Esophagus squamous epithelium (tissue), 5 donors: ENCODE results near the gene USP50. TPM values are rescaled to one million over a fixed set of nuclear protein-coding genes. Genes with fewer than 3 reads are reported as not detected.
"Not testable (repeated sequence)": the region's sequence is repeated elsewhere in the genome, so short reads cannot be mapped to it uniquely, and the experiment has no call there.

Experiments used
- DNase-seq: peaks from one replicate; lab custom pipeline; 2025; lab: John Stamatoyannopoulos, UW
- H3K27ac ChIP-seq, 4 donors: fragments of 200-600 bp; sonication (generic); one replicate each; pipeline ENCODE4 v1.5.1; 2016 to 2019; ENCODE audit warnings: mild to moderate bottlenecking in 1 of 4
- H3K27me3 ChIP-seq, 4 donors: fragments of 200-600 bp; sonication (generic); 1 replicate in 3 of 4; 2 replicates in 1 of 4; pipeline versions ENCODE4 v1.5.1 to v1.6.0; 2017 to 2021; ENCODE audit warnings: antibody characterized with exemption in 1 of 4
- H3K36me3 ChIP-seq, 3 donors: fragments of 200-600 bp; sonication (generic); one replicate each; pipeline ENCODE4 v1.5.1; 2016 to 2019
- H3K4me1 ChIP-seq, 3 donors: fragments of 200-600 bp; sonication (generic); one replicate each; pipeline ENCODE4 v1.5.1; 2017 to 2019
- H3K4me3 ChIP-seq, 4 donors: fragments of 200-600 bp; sonication (generic); 1 replicate in 3 of 4; 2 replicates in 1 of 4; pipeline ENCODE4 v1.5.1; 2016 to 2019; ENCODE audit warnings: mild to moderate bottlenecking in 2 of 4, moderate library complexity in 1 of 4
- H3K9me3 ChIP-seq, 3 donors: fragments of 200-600 bp; sonication (generic); one replicate each; pipeline ENCODE4 v1.5.1; 2016 to 2019
- POLR2A ChIP-seq, 4 donors: fragments of 450-650 bp; IDR thresholded peaks; one replicate each; pipeline ENCODE4 v1.6.1; 2017; ENCODE audit warnings: antibody characterized with exemption in 4 of 4, mild to moderate bottlenecking in 4 of 4, moderate library complexity in 3 of 4
- WGBS, 2 donors: methylation state at CpG; one replicate each; pipeline ENCODE4 v1.1.5; 2018; 5-methylcytosine and 5-hydroxymethylcytosine counted together
- intact Hi-C: fragments of 100-400 bp; cut with DNase I; formaldehyde crosslinking; loops from one replicate; pipeline ENCODE4 v1.15.0; 2022
- total RNA-seq, 4 donors: library from RNA; depleted of rRNA; stranded (reverse); fragments of >200 nt; gene quantifications; one replicate each; pipeline ENCODE4 v1.1.0, GENCODE V29; 2016
- TF ChIP-seq, protein P1 (sequence below), 6 experiments: fragments of 450-650 bp in 4 of 6; fragments of 200-600 bp in 2 of 6; sonication (generic) in 2 of 6; IDR thresholded peaks; one replicate each; pipeline ENCODE4 v1.5.1; 2016 to 2019; ENCODE audit warnings: antibody characterized with exemption in 6 of 6, mild to moderate bottlenecking in 4 of 6, moderate library complexity in 4 of 6
- donor health status: DM: yes; HTN: yes; CAD: no.

The USP50 gene
- total RNA-seq, 4 donors from 2014 or later, result 0.95 TPM; not detected in 3

DNA sequence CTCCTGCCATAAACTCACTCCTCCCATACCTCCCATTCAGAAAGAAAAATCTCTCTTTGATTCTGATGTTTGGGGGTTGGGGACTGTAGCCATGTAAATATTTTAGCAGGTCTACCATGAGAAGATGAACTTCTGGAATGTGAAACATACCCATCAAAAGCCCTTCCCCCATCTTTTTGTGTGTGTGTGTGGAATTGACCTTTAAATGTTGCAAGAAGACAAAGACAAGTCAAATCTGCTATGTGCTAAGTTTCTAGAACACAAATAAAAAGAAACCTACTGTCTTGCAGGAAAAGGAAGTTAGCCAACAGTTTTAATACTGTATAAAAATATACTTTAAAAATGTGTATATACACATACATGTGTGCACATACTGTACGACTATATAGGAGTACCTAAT lies 29.7 kb upstream of the USP50 start:
- DNase-seq, result no peak
- no peak for TF ChIP-seq POLR2A (IDR thresholded peaks at IDR 0.05)
- TF ChIP-seq, protein P1, sequence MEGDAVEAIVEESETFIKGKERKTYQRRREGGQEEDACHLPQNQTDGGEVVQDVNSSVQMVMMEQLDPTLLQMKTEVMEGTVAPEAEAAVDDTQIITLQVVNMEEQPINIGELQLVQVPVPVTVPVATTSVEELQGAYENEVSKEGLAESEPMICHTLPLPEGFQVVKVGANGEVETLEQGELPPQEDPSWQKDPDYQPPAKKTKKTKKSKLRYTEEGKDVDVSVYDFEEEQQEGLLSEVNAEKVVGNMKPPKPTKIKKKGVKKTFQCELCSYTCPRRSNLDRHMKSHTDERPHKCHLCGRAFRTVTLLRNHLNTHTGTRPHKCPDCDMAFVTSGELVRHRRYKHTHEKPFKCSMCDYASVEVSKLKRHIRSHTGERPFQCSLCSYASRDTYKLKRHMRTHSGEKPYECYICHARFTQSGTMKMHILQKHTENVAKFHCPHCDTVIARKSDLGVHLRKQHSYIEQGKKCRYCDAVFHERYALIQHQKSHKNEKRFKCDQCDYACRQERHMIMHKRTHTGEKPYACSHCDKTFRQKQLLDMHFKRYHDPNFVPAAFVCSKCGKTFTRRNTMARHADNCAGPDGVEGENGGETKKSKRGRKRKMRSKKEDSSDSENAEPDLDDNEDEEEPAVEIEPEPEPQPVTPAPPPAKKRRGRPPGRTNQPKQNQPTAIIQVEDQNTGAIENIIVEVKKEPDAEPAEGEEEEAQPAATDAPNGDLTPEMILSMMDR (IDR thresholded peaks at IDR 0.05), result no peak
- 77 to 83% methylated on average over 1 of the region's 1 CpG for WGBS, 2 donors
- no peaks in the 10 kb centered on the region for H3K27me3 ChIP-seq
- H3K4me1 ChIP-seq, result no peaks in the 10 kb centered on the region
- H3K9me3 ChIP-seq, result no peaks in the 10 kb centered on the region
- H3K4me3 ChIP-seq, result no peak overlapping the region
- peaks cover 0 to 99% (median 9%) of the 10 kb centered on the region in 3 donors for H3K36me3 ChIP-seq
- intact Hi-C loops, result no loop called here
- H3K27ac ChIP-seq, result no peak overlapping the region

DNA sequence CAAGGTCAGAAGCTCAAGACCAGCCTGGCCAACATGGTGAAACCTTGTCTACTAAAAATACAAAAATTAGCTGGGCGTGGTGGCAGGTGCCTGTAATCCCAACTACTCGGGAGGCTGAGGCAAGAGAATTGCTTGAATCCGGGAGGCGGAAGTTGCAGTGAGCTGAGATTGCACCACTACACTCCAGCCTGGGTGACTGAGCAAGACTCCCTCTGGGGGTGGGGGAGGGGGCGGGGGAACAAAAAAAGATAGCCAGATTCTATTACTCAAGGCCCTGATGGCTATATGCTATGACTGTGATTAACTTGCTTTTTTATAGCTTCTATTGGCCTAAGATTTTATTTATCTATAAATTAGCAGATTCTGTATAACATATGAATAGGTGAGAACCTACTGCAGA lies 27.4 kb upstream of the USP50 start:
- H3K27ac ChIP-seq, H3K4me1 ChIP-seq, intact Hi-C loops, DNase-seq, H3K27me3 ChIP-seq, H3K4me3 ChIP-seq, H3K9me3 ChIP-seq: not testable (repeated sequence)
- 83 to 85% methylated on average over 3 to 4 of the region's 5 CpGs for WGBS, 2 donors
- peaks cover 0 to 99% (median 7%) of the 10 kb centered on the region in 3 donors for H3K36me3 ChIP-seq

DNA sequence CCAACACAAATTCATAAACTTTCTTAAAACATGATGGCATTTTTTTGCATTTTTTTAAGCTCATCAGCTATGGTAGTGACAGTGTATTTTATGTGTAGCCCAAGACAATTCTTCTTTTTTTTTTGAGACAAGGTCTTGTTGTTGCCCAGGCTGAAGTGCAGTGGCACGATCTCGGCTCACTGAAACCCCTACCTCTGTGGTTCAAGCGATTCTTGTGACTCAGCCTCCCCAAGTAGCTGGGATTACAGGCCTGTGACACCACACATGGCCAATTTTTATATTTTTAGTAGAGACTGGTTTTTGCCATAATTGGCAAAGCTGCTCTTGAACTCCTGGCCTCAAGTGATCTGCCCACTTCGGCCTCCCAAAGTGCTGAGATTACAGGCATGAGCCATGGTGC lies 17.3 kb upstream of the USP50 start:
- Histone ChIP-seq H3K27me3 (no peaks in the 10 kb centered on the region), H3K36me3 (peaks cover 0 to 93% (median 8%) of the 10 kb centered on the region in 3 donors), H3K4me1 (no peaks in the 10 kb centered on the region), H3K9me3 (no peaks in the 10 kb centered on the region), H3K27ac (no peak overlapping the region), H3K4me3 (no peak overlapping the region)
- 92 to 95% methylated on average over 3 to 4 of the region's 4 CpGs for WGBS, 2 donors
- TF ChIP-seq, protein P1 (IDR thresholded peaks at IDR 0.05), result no peak
- TF ChIP-seq POLR2A (IDR thresholded peaks at IDR 0.05), result no peak
- no peak for DNase-seq
- intact Hi-C loops, result no loop called here

DNA sequence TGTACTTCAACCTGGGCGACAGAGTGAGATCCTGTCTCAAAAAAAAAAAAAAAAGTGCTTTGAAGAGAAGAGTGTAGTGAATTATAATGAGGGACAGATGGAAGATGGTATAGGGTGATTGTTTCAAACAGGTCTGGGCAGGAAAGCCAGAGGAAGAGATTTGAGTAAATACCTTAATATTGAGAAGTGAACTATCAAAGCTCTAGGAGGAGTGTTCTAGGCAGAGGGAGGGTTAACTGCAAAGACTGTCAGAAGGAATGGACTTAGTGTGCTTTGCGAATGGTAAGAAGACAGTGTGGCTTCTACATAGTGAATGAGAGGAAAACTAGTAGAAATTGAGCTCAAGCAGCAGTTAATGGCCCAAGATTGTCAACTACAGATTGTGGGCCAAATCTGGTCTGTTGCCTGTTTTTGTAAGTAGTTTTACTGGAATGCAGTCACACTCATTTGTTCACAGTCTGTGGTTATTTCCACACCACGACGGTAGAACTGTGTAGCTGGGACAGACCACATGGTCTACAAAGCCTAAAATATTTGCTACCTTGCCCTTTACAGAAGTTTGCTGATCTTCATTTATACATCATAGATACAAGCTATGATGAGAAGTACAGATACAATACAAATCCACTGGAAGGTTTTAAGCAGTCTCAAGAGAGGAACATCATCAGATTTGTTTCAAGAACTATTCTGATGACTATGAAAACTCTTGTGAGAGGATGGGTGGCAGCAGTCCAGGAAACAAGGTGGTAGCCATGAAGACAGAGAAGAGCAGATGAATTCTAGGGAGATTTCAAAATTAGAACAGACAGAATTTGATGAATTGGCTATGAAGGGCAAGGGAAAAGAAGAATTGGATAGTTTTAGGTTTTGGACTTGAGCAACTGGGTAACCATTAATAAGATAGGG lies 16.5 kb upstream of the USP50 start:
- DNase-seq, result no peak
- Histone ChIP-seq H3K4me3 (no peak overlapping the region), H3K36me3 (peaks cover 0 to 93% (median 4%) of the 10 kb centered on the region in 3 donors), H3K27ac (no peak overlapping the region), H3K27me3 (no peaks in the 10 kb centered on the region), H3K9me3 (no peaks in the 10 kb centered on the region), H3K4me1 (no peaks in the 10 kb centered on the region)
- intact Hi-C loops, result no loop called here
- 81% methylated on average over 4 of the region's 4 CpGs for WGBS, 2 donors
- no peak for TF ChIP-seq POLR2A (IDR thresholded peaks at IDR 0.05)
- TF ChIP-seq, protein P1 (IDR thresholded peaks at IDR 0.05), result no peak

DNA sequence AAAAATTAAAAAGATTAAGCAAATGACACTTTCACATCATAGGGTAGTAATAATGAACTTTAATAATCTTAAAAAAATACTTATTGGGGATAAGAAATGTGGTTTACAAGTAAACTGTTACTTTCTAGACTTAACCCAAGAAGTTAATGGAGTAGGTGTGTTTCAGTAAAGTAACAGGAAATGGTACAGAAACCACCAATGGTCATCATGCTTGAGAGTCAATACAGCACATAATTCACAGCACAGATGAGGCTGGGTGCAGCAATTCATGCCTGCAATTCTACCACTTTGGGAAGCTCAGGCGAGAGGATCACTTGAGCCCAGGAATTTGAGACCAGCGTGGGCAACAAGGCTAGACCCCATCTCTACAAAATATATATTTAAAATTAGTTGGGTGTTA lies 11.5 kb upstream of the USP50 start:
- no peak for TF ChIP-seq POLR2A (IDR thresholded peaks at IDR 0.05)
- peaks cover 0 to 65% (median 10%) of the 10 kb centered on the region in 3 donors for H3K36me3 ChIP-seq
- H3K27ac ChIP-seq, result no peak overlapping the region
- H3K4me1 ChIP-seq, result no peaks in the 10 kb centered on the region
- WGBS, 2 donors, result 96 to 100% methylated on average over 1 to 2 of the region's 2 CpGs
- DNase-seq, result no peak
- H3K9me3 ChIP-seq, result no peaks in the 10 kb centered on the region
- no peak overlapping the region for H3K4me3 ChIP-seq
- no peaks in the 10 kb centered on the region for H3K27me3 ChIP-seq
- intact Hi-C loops, result no loop called here

DNA sequence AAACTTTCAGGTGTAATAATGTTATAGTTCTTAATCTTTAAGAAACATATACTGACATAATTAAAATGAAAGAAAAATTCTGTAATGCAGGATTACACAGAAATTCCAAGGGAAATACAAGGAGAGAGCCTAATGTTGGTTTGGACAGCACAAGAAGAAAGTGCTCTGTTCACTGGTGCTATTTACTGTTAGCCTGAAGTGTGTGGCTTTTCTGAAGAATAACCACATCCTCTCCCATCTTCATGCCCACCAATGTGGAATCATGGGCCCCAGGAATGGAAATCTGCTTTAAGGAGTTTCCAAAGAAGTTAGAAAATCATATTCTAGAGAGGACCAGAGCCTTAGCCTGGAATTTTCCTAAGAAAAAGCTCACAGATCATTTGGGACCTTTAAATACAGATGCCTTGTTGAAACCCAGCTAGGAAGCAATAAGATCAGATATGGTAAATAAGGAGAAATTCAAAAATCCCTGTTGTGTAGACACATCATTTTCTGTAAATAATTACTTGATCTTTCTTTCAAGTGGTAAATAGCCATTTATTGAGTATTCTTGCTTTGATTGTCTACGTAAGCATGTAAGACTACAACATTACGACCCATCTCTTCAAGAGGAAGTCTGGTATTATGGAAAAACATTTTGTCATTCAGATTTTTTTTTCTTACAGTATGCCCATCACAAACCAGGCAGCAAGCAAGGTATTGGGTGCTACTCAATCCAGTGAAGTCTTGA lies 10.3 kb upstream of the USP50 start:
- Histone ChIP-seq H3K9me3 (no peaks in the 10 kb centered on the region), H3K4me1 (no peaks in the 10 kb centered on the region), H3K27ac (no peak overlapping the region), H3K27me3 (no peaks in the 10 kb centered on the region), H3K4me3 (no peak overlapping the region), H3K36me3 (peaks cover 0 to 53% (median 10%) of the 10 kb centered on the region in 3 donors)
- DNase-seq, result no peak
- 88 to 98% methylated on average over 2 of the region's 2 CpGs for WGBS, 2 donors
- intact Hi-C loops, result no loop called here
- no peak for TF ChIP-seq POLR2A (IDR thresholded peaks at IDR 0.05)
- TF ChIP-seq, protein P1 (IDR thresholded peaks at IDR 0.05), result no peak
